Measurements from ENCODE around the gene MST1.

DNA sequence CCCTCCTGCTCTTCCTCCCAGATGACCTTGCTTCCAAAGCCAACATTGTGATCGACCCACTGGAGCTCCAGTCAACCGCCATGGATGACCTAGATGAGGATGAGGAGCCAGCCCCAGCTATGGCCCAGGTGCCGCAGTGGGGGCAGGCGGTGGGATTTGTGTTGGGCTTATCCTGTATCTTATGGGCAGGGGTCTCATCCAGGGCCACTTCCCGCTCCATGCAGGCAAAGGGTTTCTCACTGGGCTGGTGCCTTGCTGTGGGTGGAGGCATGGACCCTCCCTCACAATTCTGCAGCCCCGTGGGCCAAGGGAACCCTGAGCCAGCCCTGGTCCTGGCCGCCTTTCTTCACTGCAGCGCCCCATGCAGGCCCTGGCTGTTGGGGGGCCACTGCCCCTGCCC is 15.4 kb upstream of the MST1 start:
- TF ChIP-seq, protein P1, sequence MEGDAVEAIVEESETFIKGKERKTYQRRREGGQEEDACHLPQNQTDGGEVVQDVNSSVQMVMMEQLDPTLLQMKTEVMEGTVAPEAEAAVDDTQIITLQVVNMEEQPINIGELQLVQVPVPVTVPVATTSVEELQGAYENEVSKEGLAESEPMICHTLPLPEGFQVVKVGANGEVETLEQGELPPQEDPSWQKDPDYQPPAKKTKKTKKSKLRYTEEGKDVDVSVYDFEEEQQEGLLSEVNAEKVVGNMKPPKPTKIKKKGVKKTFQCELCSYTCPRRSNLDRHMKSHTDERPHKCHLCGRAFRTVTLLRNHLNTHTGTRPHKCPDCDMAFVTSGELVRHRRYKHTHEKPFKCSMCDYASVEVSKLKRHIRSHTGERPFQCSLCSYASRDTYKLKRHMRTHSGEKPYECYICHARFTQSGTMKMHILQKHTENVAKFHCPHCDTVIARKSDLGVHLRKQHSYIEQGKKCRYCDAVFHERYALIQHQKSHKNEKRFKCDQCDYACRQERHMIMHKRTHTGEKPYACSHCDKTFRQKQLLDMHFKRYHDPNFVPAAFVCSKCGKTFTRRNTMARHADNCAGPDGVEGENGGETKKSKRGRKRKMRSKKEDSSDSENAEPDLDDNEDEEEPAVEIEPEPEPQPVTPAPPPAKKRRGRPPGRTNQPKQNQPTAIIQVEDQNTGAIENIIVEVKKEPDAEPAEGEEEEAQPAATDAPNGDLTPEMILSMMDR (IDR thresholded peaks at IDR 0.05) = no peak
- TF ChIP-seq POLR2A (IDR thresholded peaks at IDR 0.05) = no peak
- no peak for TF ChIP-seq EP300 (IDR thresholded peaks at IDR 0.05; ENCODE audit: low read depth)

All from transverse colon (tissue), 3 donors.